CD4-positive, CD25-positive, alpha-beta regulatory T cell (primary cell): Measurements from ENCODE around the gene KCNMB1. TPM values are rescaled to one million over a fixed set of nuclear protein-coding genes. Genes with fewer than 3 reads are reported as not detected.

Source experiments
- ATAC-seq, 2 donors: fragments of 150-1000 bp; cut with Tn5 transposase; one replicate each; pipeline ENCODE4 v1.10.0; 2021; ENCODE audit warnings: low read depth in 2 of 2, moderate number of reproducible peaks in 2 of 2, moderate library complexity in 1 of 2
- DNase-seq, 3 donors: peaks; one replicate each; pipeline versions ENCODE4 v3.0.0 to v3.0.0-alpha.2; 2012 to 2022; ENCODE audit warnings: mixed read lengths in 1 of 3
- H3K27ac ChIP-seq: one replicate; pipeline ENCODE4 v1.7.0; 2013; ENCODE audit warnings: mild to moderate bottlenecking, low read length; ENCODE audit not compliant: insufficient read depth, poor library complexity, severe bottlenecking
- H3K27me3 ChIP-seq: one replicate; pipeline ENCODE4 v1.7.0; 2013; ENCODE audit warnings: low read length; ENCODE audit not compliant: control insufficient read depth, insufficient read depth
- H3K36me3 ChIP-seq: one replicate; pipeline ENCODE4 v1.7.0; 2013; ENCODE audit warnings: mild to moderate bottlenecking, low read length, moderate library complexity; ENCODE audit not compliant: control insufficient read depth, insufficient read depth
- H3K4me1 ChIP-seq: 2 replicates; pipeline ENCODE4 v1.7.0; 2013; ENCODE audit warnings: mild to moderate bottlenecking, low read length; ENCODE audit not compliant: insufficient read depth, control insufficient read depth, poor library complexity, severe bottlenecking
- H3K4me3 ChIP-seq: one replicate; pipeline ENCODE4 v1.7.0; 2013; ENCODE audit warnings: low read depth, mild to moderate bottlenecking, low read length, moderate library complexity
- H3K9me3 ChIP-seq, 2 experiments: 1 replicate in 1 of 2; 2 replicates in 1 of 2; pipeline ENCODE4 v1.7.0; 2013; ENCODE audit warnings: low read length in 2 of 2, mild to moderate bottlenecking in 1 of 2, moderate library complexity in 1 of 2; ENCODE audit not compliant: control insufficient read depth in 2 of 2
- H3K27ac Mint-ChIP-seq, 3 donors: one replicate each; pipeline ENCODE4 v1.8.0; 2020 to 2022; ENCODE audit warnings: mild to moderate bottlenecking in 3 of 3, mixed read lengths in 3 of 3, moderate library complexity in 2 of 3
- H3K27me3 Mint-ChIP-seq: one replicate; pipeline ENCODE4 v1.8.0; 2022; ENCODE audit warnings: mild to moderate bottlenecking, mixed read lengths
- H3K36me3 Mint-ChIP-seq: one replicate; pipeline ENCODE4 v1.8.0; 2020; ENCODE audit warnings: mixed read lengths
- H3K4me1 Mint-ChIP-seq, 4 donors: one replicate each; pipeline ENCODE4 v1.8.0; 2020 to 2022; ENCODE audit warnings: mixed read lengths in 4 of 4, mild to moderate bottlenecking in 1 of 4
- H3K4me3 Mint-ChIP-seq, 4 donors: one replicate each; pipeline ENCODE4 v1.8.0; 2020 to 2022; ENCODE audit warnings: mild to moderate bottlenecking in 4 of 4, mixed read lengths in 4 of 4, moderate library complexity in 3 of 4
- H3K9me3 Mint-ChIP-seq, 7 donors: one replicate each; pipeline ENCODE4 v1.8.0; 2020 to 2022; ENCODE audit warnings: mixed read lengths in 7 of 7, mild to moderate bottlenecking in 3 of 7, moderate library complexity in 2 of 7
- polyA plus RNA-seq, 4 donors: library from polyadenylated mRNA; unstranded; fragments of 300-500 nt; fragmentation: Illumina TruSeq; gene quantifications; one replicate each; pipeline ENCODE4 v1.2.3, GENCODE V29; 2021
- total RNA-seq: library from RNA; stranded (reverse); gene quantifications from one replicate; pipeline ENCODE4 v1.2.3, GENCODE V29; 2022

KCNMB1 gene
- total and polyA plus RNA-seq, 5 donors from 2014 or later: 0.03 to 0.25 TPM; not detected in 3

DNA sequence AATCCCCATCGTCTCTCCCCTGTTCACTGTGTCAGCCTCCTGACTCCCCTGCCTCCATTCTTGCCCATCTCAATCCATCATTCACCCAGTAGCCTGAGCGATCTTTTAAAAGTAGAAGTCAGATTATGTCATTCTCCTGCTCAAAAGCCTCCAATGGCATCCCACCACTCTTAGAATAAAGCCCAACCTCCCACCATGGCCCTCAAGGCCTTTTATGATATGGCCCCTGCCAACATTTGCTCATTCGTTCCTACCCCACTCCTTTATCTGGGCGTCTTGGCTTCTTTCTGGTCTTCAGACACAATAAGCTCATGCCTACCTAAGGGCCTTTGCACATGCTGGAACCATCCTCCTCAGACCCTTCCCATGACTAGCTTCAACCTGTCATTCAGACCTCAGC is 35.5 kb upstream of the KCNMB1 start:
- Mint-ChIP-seq H3K4me3 (no peak overlapping the region), H3K36me3 (no peaks in the 10 kb centered on the region), H3K4me1 (peaks cover 4 to 11% (median 7%) of the 10 kb centered on the region in 4 donors), H3K27me3 (peaks cover 13% of the 10 kb centered on the region), H3K27ac (no peak overlapping the region), H3K9me3 (peaks cover 0 to 1% (median 0%) of the 10 kb centered on the region in 7 donors)
- no peaks in the 10 kb centered on the region for H3K9me3 ChIP-seq
- no peaks in the 10 kb centered on the region for H3K27me3 ChIP-seq
- H3K27ac ChIP-seq: no peak overlapping the region
- DNase-seq (no peak), ATAC-seq (no peak)
- H3K36me3 ChIP-seq: no peaks in the 10 kb centered on the region
- no peak overlapping the region for H3K4me3 ChIP-seq
- H3K4me1 ChIP-seq: peaks cover 6% of the 10 kb centered on the region

DNA sequence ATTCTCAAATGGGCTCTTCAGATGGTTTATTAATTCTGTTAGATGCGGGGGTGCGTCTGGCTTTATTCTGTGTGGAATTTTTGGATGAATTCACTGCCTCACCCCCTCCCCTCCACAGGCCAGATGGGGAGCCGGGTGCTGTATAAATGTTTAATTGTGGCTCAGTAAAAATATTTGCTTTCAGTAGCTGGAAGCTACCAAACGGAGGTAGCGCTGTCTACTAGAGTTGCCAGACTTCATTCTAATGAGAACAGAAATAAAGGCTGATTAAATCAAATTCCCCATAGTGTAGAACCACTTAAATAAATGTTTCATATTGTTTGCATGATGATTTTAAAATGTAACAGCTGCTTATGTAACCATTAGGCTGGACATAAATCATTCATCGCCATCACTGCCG is 34.5 kb upstream of the KCNMB1 start:
- H3K36me3 ChIP-seq: no peaks in the 10 kb centered on the region
- H3K4me3 ChIP-seq: no peak overlapping the region
- H3K9me3 ChIP-seq: no peaks in the 10 kb centered on the region
- no peak overlapping the region for H3K4me3 Mint-ChIP-seq
- H3K27ac Mint-ChIP-seq: no peak overlapping the region
- H3K27me3 ChIP-seq: no peaks in the 10 kb centered on the region
- no peak for ATAC-seq
- peaks cover 4 to 20% (median 12%) of the 10 kb centered on the region in 4 donors for H3K4me1 Mint-ChIP-seq
- peaks cover 6% of the 10 kb centered on the region for H3K4me1 ChIP-seq
- DNase-seq: no peak
- H3K27me3 Mint-ChIP-seq: peaks cover 4% of the 10 kb centered on the region
- H3K27ac ChIP-seq: no peak overlapping the region
- no peaks in the 10 kb centered on the region for H3K36me3 Mint-ChIP-seq
- peaks cover 0 to 1% (median 0%) of the 10 kb centered on the region in 7 donors for H3K9me3 Mint-ChIP-seq

DNA sequence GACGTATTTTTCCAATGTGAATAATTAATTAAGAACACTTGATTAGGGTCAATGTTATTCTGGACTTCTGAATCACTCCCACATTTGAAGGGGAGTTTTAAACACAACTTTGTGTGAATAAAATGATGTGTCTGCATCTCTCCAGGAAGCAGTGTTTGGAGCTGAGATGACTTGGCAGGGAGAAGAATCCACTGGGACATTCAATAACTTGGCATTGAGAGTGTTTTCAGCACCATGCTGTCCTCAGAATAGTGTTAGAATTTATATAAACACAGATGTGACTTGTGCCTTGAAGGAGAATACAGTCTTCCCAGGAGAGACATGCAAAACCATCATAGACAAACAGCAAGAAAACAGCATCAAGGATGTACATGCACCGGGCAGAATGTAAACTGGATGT is 32.7 kb upstream of the KCNMB1 start:
- Mint-ChIP-seq H3K9me3 (peaks cover 0 to 1% (median 0%) of the 10 kb centered on the region in 7 donors), H3K27ac (no peak overlapping the region), H3K36me3 (no peaks in the 10 kb centered on the region), H3K4me3 (no peak overlapping the region), H3K27me3 (no peaks in the 10 kb centered on the region), H3K4me1 (peaks cover 12 to 36% (median 25%) of the 10 kb centered on the region in 4 donors)
- no peaks in the 10 kb centered on the region for H3K9me3 ChIP-seq
- H3K27ac ChIP-seq: no peak overlapping the region
- ATAC-seq: no peak
- no peak overlapping the region for H3K4me3 ChIP-seq
- H3K4me1 ChIP-seq: peaks cover 17% of the 10 kb centered on the region
- H3K27me3 ChIP-seq: no peaks in the 10 kb centered on the region
- DNase-seq: no peak
- no peaks in the 10 kb centered on the region for H3K36me3 ChIP-seq

DNA sequence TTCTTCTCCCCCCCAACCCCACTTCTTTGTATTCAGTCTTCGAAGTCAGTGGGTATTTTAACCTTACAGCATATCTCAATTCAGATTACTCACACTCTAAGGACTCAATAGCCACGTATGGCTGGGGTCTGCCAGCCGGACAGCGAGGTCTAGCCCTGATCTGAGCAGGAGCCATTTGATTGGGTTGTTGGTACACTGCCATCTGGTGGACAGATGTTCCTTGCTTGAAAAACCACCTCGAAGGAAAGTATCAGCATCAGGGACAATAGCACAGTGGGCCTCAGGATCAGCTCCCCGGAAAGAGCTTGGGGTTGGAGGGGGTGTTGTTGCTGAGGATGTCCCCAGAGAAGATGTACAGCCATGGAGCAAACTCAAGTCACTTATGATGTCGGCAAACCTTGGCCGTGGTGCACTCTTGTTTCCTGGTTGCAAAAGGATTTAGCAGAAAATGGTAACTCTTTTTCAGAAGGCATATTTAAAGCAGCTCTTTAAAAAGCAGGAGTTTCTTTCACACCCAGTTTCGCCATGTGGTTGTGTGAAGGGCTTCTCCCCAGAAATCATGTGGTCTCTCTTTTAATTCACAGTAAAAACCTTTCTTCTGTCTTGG is 31.7 kb upstream of the KCNMB1 start:
- Histone ChIP-seq H3K4me1 (peaks cover 26% of the 10 kb centered on the region), H3K36me3 (no peaks in the 10 kb centered on the region), H3K9me3 (no peaks in the 10 kb centered on the region), H3K27me3 (no peaks in the 10 kb centered on the region), H3K27ac (no peak overlapping the region), H3K4me3 (no peak overlapping the region)
- Mint-ChIP-seq H3K4me1 (peaks cover 18 to 45% (median 31%) of the 10 kb centered on the region in 4 donors), H3K27ac (peak overlapping the region in 1 of 3 donors; percentile 54), H3K9me3 (peaks cover 0 to 1% (median 0%) of the 10 kb centered on the region in 7 donors), H3K4me3 (peak overlapping the region in 1 of 4 donors; percentile 24), H3K36me3 (no peaks in the 10 kb centered on the region), H3K27me3 (no peaks in the 10 kb centered on the region)
- DNase-seq (peak; percentile 33 to 76 (median 55)), ATAC-seq (peak; percentile 52 to 59)

DNA sequence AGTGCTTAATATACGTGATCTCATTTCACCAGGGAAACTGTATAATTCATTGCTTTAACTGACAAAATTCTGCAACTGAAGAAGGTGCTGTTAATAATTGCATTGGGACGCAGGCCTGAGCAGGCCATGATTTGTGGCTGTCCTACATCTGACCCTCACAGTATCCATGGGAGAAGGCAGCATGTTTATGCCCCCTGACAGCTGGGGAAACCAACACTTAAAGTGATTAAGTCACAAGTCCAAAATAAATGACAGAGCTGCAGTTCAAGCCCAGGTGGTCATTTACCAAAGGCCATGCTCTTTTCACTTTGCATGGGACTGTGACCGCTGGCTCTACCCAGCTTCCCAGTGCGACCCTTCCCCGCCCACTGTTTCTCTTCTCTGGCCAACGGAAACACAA is 30.5 kb upstream of the KCNMB1 start:
- peak overlapping the region in 1 of 3 donors; percentile 33 for H3K27ac Mint-ChIP-seq
- H3K27me3 Mint-ChIP-seq: no peaks in the 10 kb centered on the region

DNA sequence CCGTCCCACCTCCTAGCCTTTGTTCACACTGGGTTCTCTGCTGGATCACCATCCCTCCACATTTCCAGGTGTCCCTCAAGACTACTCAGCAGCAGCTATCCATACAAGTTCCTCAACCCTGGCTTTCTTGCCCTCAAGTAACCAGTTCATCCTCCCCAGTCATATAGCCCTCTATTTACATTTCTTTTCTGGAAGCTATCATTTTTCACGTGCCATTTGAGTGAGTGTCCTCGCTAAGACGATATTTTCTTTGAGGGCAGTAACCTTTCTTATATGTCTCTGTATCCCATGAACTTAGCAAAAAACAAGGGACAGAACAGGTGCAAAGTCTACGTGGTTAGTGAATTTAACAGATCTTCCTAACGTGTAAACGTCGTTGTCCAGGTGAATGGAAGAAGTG is 29.6 kb upstream of the KCNMB1 start:
- Mint-ChIP-seq H3K36me3 (no peaks in the 10 kb centered on the region), H3K27me3 (no peaks in the 10 kb centered on the region), H3K4me3 (peak overlapping the region in 1 of 4 donors; percentile 58), H3K4me1 (peaks cover 26 to 65% (median 42%) of the 10 kb centered on the region in 4 donors), H3K27ac (peak overlapping the region in 2 of 3 donors; percentile 73 to 79), H3K9me3 (peaks cover 0 to 1% (median 0%) of the 10 kb centered on the region in 7 donors)
- no peak overlapping the region for H3K27ac ChIP-seq
- H3K4me1 ChIP-seq: peaks cover 31% of the 10 kb centered on the region
- H3K36me3 ChIP-seq: no peaks in the 10 kb centered on the region
- no peak for DNase-seq
- no peak overlapping the region for H3K4me3 ChIP-seq
- H3K27me3 ChIP-seq: no peaks in the 10 kb centered on the region
- no peaks in the 10 kb centered on the region for H3K9me3 ChIP-seq
- no peak for ATAC-seq

More for the DNA sequence above, 30.5 kb upstream of the KCNMB1 start:
- Histone ChIP-seq H3K36me3 (no peaks in the 10 kb centered on the region), H3K4me1 (peaks cover 31% of the 10 kb centered on the region), H3K4me3 (no peak overlapping the region), H3K9me3 (no peaks in the 10 kb centered on the region), H3K27ac (no peak overlapping the region), H3K27me3 (no peaks in the 10 kb centered on the region)
- peaks cover 21 to 58% (median 38%) of the 10 kb centered on the region in 4 donors for H3K4me1 Mint-ChIP-seq
- DNase-seq (no peak), ATAC-seq (no peak)
- no peaks in the 10 kb centered on the region for H3K36me3 Mint-ChIP-seq
- no peak overlapping the region for H3K4me3 Mint-ChIP-seq
- peaks cover 0 to 1% (median 0%) of the 10 kb centered on the region in 7 donors for H3K9me3 Mint-ChIP-seq

DNA sequence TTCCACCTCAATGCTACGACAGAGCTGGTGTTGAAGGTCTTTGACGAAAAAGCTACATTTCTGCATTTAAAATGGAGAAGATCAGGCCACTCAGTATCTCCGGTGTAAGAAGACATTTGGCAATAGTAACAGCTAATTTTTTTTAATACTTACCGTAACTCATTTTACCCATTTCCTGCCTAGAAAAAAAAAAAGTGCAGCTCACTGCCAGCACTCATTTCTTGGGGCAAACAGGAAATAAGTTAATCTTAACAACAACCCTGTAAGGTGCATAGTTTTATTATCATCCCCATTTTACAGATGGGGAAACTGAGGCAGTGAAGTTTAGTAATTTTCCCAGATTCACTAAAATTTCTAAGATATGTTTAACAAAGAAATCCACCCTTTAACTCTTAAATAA is 27.4 kb upstream of the KCNMB1 start:
- Histone ChIP-seq H3K27me3 (no peaks in the 10 kb centered on the region), H3K27ac (peak overlapping the region; percentile 36), H3K36me3 (no peaks in the 10 kb centered on the region), H3K4me3 (peak overlapping the region; percentile 70), H3K4me1 (peaks cover 31% of the 10 kb centered on the region), H3K9me3 (no peaks in the 10 kb centered on the region)
- H3K36me3 Mint-ChIP-seq: no peaks in the 10 kb centered on the region
- DNase-seq: peak in 2 of 3 donors; percentile 36 to 76
- peak; percentile 67 to 68 for ATAC-seq
- peaks cover 26 to 79% (median 44%) of the 10 kb centered on the region in 4 donors for H3K4me1 Mint-ChIP-seq
- no peaks in the 10 kb centered on the region for H3K27me3 Mint-ChIP-seq
- H3K9me3 Mint-ChIP-seq: peaks cover 0 to 1% (median 0%) of the 10 kb centered on the region in 7 donors
- peak overlapping the region in 3 of 4 donors; percentile 34 to 56 (median 46) for H3K4me3 Mint-ChIP-seq
- peak overlapping the region; percentile 79 to 94 (median 89) for H3K27ac Mint-ChIP-seq

DNA sequence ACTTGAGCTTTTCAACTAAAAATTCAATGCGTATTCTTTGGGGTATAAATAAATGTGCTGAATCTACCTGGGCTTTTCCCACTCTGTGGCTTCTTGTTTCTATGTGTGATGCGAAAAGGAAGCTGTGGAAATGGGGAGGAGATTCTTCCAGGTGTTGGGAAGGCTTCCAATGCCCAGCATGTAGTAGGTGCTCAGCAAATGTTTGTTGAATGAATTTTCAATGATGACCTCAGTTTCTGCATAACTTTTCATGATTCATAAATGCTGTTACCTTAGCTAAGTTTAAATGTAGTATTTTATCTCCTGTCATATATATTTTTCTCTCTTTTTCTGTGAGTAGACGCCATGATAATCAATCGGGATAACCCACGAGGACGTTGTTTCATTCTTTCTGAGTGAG is 25.6 kb upstream of the KCNMB1 start:
- H3K9me3 ChIP-seq: no peaks in the 10 kb centered on the region
- ATAC-seq: no peak
- H3K4me1 Mint-ChIP-seq: peaks cover 26 to 72% (median 37%) of the 10 kb centered on the region in 4 donors
- H3K4me3 ChIP-seq: no peak overlapping the region
- H3K4me3 Mint-ChIP-seq: peak overlapping the region in 1 of 4 donors; percentile 32
- H3K27me3 ChIP-seq: no peaks in the 10 kb centered on the region
- peaks cover 0 to 1% (median 0%) of the 10 kb centered on the region in 7 donors for H3K9me3 Mint-ChIP-seq
- H3K4me1 ChIP-seq: peaks cover 25% of the 10 kb centered on the region
- peak overlapping the region; percentile 82 to 94 (median 89) for H3K27ac Mint-ChIP-seq
- no peaks in the 10 kb centered on the region for H3K36me3 ChIP-seq
- H3K36me3 Mint-ChIP-seq: no peaks in the 10 kb centered on the region
- DNase-seq: no peak
- H3K27me3 Mint-ChIP-seq: no peaks in the 10 kb centered on the region
- H3K27ac ChIP-seq: no peak overlapping the region
